NCI-H128 (cell line): Measurements from ENCODE around the gene ARL10.
A peak's percentile ranks its signal among the peaks of the same experiment; 100 is the strongest.
"Not testable (repeated sequence)": the region's sequence is repeated elsewhere in the genome, so short reads cannot be mapped to it uniquely, and the experiment has no call there.

ENCODE experiments used
- DNase-seq: peaks from one replicate; lab custom pipeline; 2025; ENCODE audit not compliant: unreplicated experiment; lab: John Stamatoyannopoulos, UW

The ARL10 gene

DNA sequence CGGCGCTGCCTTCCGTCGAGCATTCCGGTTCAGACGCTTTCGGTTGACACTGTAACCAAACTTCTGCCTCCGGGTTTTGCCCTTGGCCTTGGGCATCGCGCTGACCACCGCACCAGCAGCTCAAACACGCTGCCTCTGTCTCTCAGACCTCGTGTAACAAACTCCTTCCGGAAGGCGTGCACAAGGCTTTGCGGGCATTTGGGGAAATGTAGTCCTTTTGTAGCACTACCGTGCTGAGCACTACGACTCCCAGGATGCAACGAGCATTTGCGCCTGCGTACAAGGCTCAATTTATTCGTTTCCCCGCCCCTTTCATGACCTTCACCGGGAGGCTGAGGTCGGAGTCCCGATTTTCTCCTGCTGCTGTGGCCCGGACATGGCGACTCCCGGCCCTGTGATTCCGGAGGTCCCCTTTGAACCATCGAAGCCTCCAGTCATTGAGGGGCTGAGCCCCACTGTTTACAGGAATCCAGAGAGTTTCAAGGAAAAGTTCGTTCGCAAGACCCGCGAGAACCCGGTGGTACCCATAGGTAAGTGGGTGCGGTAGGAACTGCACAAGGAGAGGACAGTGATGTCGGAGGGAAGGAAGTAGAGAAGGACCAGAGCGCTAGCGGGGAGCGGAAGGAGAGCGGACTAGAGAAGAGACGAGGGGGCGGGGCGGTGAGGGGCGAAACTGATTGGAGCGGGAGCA is 23.3 kb downstream of the ARL10 start, which contains the start of the genes HIGD2A and NOP16:
Gene HIGD2A (plus strand): TSS at position 308 of the 691 bp plus-strand sequence. CDS start 69 bp downstream, at position 377.
Gene NOP16 (minus strand): TSS at position 155 of the 691 bp plus-strand sequence. CDS start 59 bp downstream, at position 96.
- DNase-seq: peak; percentile 95

DNA sequence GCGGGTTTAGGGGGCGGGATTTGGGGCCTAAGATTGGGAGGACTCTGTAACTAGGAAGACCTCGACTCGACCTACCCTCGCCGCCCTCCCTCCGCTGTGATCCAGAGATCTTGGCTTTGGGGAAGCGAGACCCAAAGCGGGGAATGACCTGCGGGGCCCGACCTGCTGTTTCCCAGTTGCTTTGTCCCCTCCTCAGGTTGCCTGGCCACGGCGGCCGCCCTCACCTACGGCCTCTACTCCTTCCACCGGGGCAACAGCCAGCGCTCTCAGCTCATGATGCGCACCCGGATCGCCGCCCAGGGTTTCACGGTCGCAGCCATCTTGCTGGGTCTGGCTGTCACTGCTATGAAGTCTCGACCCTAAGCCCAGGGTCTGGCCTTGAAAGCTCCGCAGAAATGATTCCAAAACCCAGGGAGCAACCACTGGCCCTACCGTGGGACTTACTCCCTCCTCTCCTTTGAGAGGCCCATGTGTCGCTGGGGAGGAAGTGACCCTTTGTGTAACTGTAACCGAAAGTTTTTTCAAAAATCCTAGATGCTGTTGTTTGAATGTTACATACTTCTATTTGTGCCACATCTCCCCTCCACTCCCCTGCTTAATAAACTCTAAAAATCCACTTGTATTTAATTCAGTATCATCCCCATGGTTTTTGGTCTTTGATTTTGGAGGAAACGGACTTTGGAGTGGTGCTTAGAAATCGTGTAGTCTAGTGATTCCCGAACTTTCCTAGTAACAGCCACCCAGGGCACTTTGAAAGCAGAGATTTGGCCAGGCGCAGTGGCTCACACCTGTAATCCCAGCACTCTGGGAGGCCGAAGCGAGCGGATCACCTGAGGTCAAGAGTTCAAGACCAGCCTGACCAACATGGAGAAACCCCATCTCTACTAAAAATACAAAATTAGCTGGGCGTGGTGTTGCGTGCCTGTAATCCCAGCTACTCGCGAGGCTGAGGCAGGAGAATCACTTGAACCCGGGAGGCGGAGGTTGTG is 24.1 kb downstream of the ARL10 start:
- no peak for DNase-seq

- no peak for DNase-seq
Observed at GRCh38 chr5:176391479-176391878, 26.2 kb downstream of the ARL10 start.

- no peak for DNase-seq
Observed at GRCh38 chr5:176391999-176392398, 26.7 kb downstream of the ARL10 start.

- DNase-seq: no peak
Observed at GRCh38 chr5:176392526-176392925, 27.2 kb downstream of the ARL10 start.

- no peak for DNase-seq
Observed at GRCh38 chr5:176394096-176394495, 28.8 kb downstream of the ARL10 start.

DNA sequence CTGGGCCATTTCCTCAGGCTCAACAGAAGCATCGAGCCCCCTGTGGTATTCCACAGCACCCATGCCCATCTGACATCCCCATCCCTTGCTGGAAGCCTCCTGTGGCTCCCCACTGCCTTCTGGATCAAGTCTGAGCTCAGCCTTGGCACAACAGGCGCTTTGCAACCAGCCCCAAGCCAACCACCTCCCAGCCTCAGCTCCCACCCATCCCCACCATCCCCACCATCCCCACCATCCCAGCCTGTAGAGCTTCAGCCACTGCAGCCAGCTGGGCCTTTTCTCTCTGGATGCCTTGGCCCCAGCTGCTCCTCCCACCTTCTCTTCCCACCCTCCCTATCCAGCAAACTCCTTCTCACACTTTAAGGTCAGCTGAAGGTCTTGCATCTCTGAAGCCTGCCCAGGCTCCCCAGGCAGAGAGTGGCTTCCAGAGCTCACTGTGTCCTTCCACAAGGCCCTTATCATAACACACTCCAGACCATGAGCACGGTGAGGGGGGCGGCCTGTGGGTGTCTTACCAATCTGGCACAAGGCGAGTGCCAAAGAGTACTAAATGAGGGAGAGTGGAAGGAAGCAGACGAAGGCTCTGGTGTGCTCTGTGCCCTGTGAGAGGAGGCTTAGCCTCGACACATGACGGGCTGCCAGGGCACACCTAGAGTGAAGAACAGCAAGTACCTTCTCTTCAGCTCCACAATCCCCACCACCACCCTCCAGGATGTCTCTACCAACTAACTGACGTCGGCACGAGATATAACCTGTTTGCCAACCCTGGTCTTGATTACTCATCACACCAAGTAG is 29.8 kb downstream of the ARL10 start:
- DNase-seq: no peak

DNA sequence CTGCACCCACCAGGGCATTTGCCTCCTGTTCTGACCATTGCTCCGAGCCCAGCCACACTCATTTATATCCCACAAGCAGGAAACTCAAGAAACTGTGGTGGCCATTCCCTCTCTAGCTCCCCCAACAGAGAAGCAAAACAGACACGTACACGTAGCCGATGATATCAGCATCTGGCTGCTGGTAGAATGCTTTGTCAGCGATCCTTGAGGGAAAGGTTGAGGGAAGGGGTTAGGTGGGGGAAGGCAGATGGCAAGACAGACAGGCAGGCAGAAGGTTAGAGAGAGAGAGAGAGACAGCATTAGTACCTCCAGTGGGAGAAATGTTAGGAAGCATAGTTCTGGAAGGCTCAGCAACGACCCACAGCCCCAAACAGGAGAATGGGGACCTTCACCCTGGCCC is 31.0 kb downstream of the ARL10 start:
- no peak for DNase-seq

- DNase-seq: no peak
Observed at GRCh38 chr5:176397736-176398420, 32.6 kb downstream of the ARL10 start.

- DNase-seq: no peak
Observed at GRCh38 chr5:176400382-176401156, 35.3 kb downstream of the ARL10 start.

- no peak for DNase-seq
Observed at GRCh38 chr5:176401281-176402205, 36.3 kb downstream of the ARL10 start.

GRCh38 chr5:176405656-176406435 is 40.6 kb downstream of the ARL10 start:
- DNase-seq: no peak

DNA sequence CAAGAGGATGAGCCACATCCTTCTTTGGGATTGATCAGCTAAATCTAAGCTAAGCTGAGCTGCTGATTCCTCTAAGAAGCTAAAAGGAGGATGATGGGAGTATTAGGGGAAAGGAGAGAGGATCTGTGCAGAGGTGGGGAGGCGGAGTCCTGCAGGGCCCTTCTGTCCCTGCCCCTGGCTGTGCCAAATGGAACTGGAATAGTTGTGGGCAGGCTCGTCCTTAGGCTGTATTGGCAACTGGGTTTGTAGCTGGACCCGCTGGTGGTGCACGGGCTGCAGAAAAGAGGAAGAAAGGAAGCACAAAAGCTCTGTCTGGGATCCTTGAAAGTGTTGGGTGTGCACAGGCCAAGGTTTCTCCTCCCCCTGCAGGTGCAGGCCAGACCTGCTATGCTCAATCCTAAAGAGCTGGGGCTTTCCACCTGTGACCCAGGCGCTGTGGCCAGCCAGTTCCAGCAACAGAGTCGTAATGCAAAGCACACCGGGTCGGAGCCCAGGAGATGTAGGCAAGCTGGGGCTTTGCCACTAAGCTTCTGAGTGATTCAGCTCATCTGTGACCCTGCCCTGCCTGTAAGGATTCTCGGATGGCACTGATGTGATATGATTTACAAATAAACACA is 41.3 kb downstream of the ARL10 start:
- no peak for DNase-seq

- no peak for DNase-seq
Observed at GRCh38 chr5:176407456-176408251, 42.4 kb downstream of the ARL10 start.

GRCh38 chr5:176408252-176408573 is 42.9 kb downstream of the ARL10 start:
- DNase-seq: not testable (repeated sequence)

GRCh38 chr5:176408590-176408989 is 43.3 kb downstream of the ARL10 start:
- DNase-seq: no peak

DNA sequence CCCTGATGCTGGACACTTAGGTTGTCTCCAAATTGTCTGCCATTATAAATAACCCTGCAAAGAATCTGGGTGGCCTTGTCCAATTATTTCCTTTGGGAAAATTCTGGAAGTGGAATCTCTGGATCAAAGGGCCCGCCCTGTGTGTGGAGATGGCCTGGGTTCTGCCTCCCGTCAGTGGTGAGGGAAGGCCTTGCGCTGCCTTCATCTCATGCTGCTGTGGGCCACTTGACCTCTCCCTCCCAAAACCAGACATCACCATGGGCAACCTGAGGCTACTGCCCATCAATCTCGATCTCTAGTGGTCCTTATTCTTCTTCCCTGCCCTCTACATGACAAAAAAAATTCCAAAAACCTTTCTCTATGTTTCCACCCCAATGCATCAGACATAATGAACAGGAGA is 44.5 kb downstream of the ARL10 start:
- no peak for DNase-seq
